IMR-90 (cell line): ENCODE results near the gene TUFM.
"Not testable (repeated sequence)": the region's sequence is repeated elsewhere in the genome, so short reads cannot be mapped to it uniquely, and the experiment has no call there.

Experiments used
- CTCF ChIP-seq: conservative IDR thresholded peaks from 2 replicates; pipeline ENCODE4 v1.5.1; 2012; ENCODE audit warnings: mild to moderate bottlenecking, low read depth, low read length, improper control_type of control experiment
- MXI1 ChIP-seq: IDR thresholded peaks from 2 replicates; pipeline ENCODE4 v1.6.1; 2012; ENCODE audit warnings: low read depth, mild to moderate bottlenecking, low read length, moderate library complexity, borderline replicate concordance
- POLR2A ChIP-seq: IDR thresholded peaks from 2 replicates; pipeline ENCODE4 v1.6.1; 2012; ENCODE audit warnings: mild to moderate bottlenecking, low read depth, low read length
- SMC3 ChIP-seq: fragments of 150-350 bp; IDR thresholded peaks from 2 replicates; pipeline ENCODE4 v1.6.1; 2016; ENCODE audit warnings: low read depth, mild to moderate bottlenecking, antibody characterized with exemption, low read length, moderate library complexity

GRCh38 chr16:28890355-28890754, 44.2 kb upstream of the TUFM start:
- TF ChIP-seq CTCF, POLR2A, SMC3, MXI1: not testable (repeated sequence)
